ENCODE measurements around the gene FAM81B.
"Not testable (repeated sequence)": the region's sequence is repeated elsewhere in the genome, so short reads cannot be mapped to it uniquely, and the experiment has no call there.

Gene FAM81B

GRCh38 chr5:95358848-95359247 lies 32.3 kb upstream of the FAM81B start:
- Histone ChIP-seq H3K4me3 (ENCODE audit: insufficient read depth, low read length, poor library complexity, severe bottlenecking) (no peak overlapping the region), H3K9ac (ENCODE audit: low read length) (no peak overlapping the region), H3K36me3 (ENCODE audit: low read length) (no peaks in the 10 kb centered on the region), H2AFZ (ENCODE audit: low read depth, low read length, severe bottlenecking) (no peak overlapping the region), H4K20me1 (ENCODE audit: low read depth, low read length) (no peaks in the 10 kb centered on the region), H3K79me2 (ENCODE audit: insufficient read depth, low read length) (no peaks in the 10 kb centered on the region), H3K9me3 (ENCODE audit: insufficient read depth, low read length) (no peaks in the 10 kb centered on the region), H3K4me2 (ENCODE audit: low read depth, low read length, poor library complexity, severe bottlenecking) (no peak overlapping the region), H3K27me3 (ENCODE audit: low read length) (no peaks in the 10 kb centered on the region), H3K27ac (ENCODE audit: low read depth, low read length) (no peak overlapping the region), H3K9me2 (replicated peaks; ENCODE audit: insufficient read depth, low read length) (no peaks in the 10 kb centered on the region), H3F3A (ENCODE audit: insufficient read depth) (no peaks in the 10 kb centered on the region)
- TF ChIP-seq EZH2phosphoT487 (conservative IDR thresholded peaks at IDR 0.05; ENCODE audit: low read length) (no peak), CTCF (IDR thresholded peaks at IDR 0.05; ENCODE audit: insufficient read depth, low read length, poor library complexity, severe bottlenecking) (no peak)

DNA sequence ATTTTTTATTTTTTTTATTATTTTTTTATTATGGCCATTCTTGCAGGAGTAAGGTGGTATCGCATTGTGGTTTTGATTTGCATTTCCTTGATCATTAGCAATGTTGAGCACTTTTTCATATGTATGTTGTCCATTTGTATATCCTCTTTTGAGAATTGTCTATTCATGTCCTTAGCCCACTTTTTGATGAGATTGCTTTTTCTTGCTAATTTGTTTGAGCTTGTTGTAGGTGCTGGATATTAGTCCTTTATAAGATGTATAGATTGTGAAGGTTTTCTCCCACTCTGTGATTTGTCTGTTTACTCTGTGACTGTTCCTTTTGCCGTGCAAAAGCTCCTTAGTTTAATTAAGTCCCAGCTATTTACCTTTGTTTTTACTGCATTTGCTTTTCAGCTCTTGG lies 30.5 kb upstream of the FAM81B start:
- not testable (repeated sequence) for H3K4me3 ChIP-seq (ENCODE audit: insufficient read depth, low read length, poor library complexity, severe bottlenecking); H3K4me2 ChIP-seq (ENCODE audit: low read depth, low read length, poor library complexity, severe bottlenecking); H3K9ac ChIP-seq (ENCODE audit: low read length); H4K20me1 ChIP-seq (ENCODE audit: low read depth, low read length); H3K9me2 ChIP-seq (replicated peaks; ENCODE audit: insufficient read depth, low read length); H3K79me2 ChIP-seq (ENCODE audit: insufficient read depth, low read length); H3K9me3 ChIP-seq (ENCODE audit: insufficient read depth, low read length); H3K36me3 ChIP-seq (ENCODE audit: low read length); H3K27me3 ChIP-seq (ENCODE audit: low read length); H3F3A ChIP-seq (ENCODE audit: insufficient read depth); H3K27ac ChIP-seq (ENCODE audit: low read depth, low read length); H2AFZ ChIP-seq (ENCODE audit: low read depth, low read length, severe bottlenecking)

DNA sequence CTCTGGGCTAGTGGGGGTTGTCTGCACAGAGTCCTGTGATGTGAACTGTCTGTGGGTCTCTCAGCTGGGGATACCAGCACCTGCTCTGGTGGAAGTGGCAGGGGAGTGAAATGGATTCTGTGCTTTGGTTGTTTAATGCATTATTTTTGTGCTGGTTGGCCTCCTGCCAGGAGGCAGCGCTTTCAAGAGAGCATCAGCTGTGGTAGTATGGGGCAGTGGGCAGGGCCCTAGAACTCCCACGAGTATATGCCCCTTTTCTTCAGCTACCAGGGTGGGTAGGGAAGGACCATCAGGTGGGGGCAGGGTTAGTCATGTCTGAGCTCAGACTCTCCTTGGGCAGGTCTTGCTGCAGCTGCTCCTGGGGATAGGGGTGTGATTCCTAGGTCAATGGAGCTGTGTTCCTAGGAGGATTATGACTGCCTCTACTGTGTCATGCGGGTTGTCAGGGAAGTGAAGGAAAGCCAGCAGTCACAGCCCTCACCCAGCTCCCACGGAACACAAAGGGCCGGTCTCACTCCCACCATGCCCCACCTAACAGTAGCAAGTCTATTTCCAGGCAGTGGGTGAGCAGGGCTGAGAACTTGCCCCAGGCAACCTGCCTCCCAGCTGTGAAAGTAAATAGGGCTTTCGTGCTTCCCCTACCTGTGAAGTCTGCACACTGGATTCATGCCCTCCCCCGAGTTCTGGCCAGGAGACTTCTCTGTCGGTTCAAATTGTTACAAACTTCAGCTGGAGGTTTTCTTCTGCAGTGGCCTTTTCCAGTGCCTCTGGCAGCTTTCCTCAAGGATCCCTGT lies 25.7 kb upstream of the FAM81B start:
- TF ChIP-seq CTCF (IDR thresholded peaks at IDR 0.05; ENCODE audit: insufficient read depth, low read length, poor library complexity, severe bottlenecking) (no peak), EZH2phosphoT487 (conservative IDR thresholded peaks at IDR 0.05; ENCODE audit: low read length) (no peak)
- Histone ChIP-seq H4K20me1 (ENCODE audit: low read depth, low read length) (no peaks in the 10 kb centered on the region), H3K9me2 (replicated peaks; ENCODE audit: insufficient read depth, low read length) (no peaks in the 10 kb centered on the region), H2AFZ (ENCODE audit: low read depth, low read length, severe bottlenecking) (no peak overlapping the region), H3K4me2 (ENCODE audit: low read depth, low read length, poor library complexity, severe bottlenecking) (no peak overlapping the region), H3K9ac (ENCODE audit: low read length) (no peak overlapping the region), H3K27ac (ENCODE audit: low read depth, low read length) (no peak overlapping the region), H3K9me3 (ENCODE audit: insufficient read depth, low read length) (no peaks in the 10 kb centered on the region), H3K4me3 (ENCODE audit: insufficient read depth, low read length, poor library complexity, severe bottlenecking) (no peak overlapping the region), H3K36me3 (ENCODE audit: low read length) (no peaks in the 10 kb centered on the region), H3K27me3 (ENCODE audit: low read length) (peaks cover 3% of the 10 kb centered on the region; the same call in 1 of the 2 replicates), H3K79me2 (ENCODE audit: insufficient read depth, low read length) (no peaks in the 10 kb centered on the region), H3F3A (ENCODE audit: insufficient read depth) (no peaks in the 10 kb centered on the region)

DNA sequence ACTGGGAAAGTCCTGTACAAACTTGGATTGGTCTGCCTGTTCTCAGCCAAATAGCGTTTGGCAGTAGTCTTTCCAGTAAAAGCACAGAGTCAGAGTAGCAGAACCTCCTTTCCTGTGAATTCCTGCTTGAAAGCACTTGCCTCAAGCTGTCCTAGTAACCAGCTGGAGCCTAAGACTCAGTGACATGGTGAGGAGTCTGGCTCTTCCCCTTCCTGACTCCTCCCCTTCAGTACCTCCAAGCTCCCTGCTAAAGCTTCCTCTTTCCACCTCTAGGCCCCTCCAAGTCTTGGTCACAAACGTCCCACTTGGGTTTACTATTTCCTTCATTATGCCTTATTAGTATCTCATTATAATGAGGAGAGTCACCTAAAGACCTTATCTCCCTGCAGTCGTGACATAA lies 21.4 kb upstream of the FAM81B start:
- no peak overlapping the region for H3K4me3 ChIP-seq (ENCODE audit: insufficient read depth, low read length, poor library complexity, severe bottlenecking)
- no peak overlapping the region for H3K4me2 ChIP-seq (ENCODE audit: low read depth, low read length, poor library complexity, severe bottlenecking)
- no peaks in the 10 kb centered on the region for H4K20me1 ChIP-seq (ENCODE audit: low read depth, low read length)
- H3F3A ChIP-seq (ENCODE audit: insufficient read depth) = no peaks in the 10 kb centered on the region
- no peak overlapping the region for H3K27ac ChIP-seq (ENCODE audit: low read depth, low read length)
- H3K36me3 ChIP-seq (ENCODE audit: low read length) = no peaks in the 10 kb centered on the region
- no peaks in the 10 kb centered on the region for H3K9me2 ChIP-seq (replicated peaks; ENCODE audit: insufficient read depth, low read length)
- H3K27me3 ChIP-seq (ENCODE audit: low read length) = peaks cover 3% of the 10 kb centered on the region; the same call in 1 of the 2 replicates
- no peak overlapping the region for H2AFZ ChIP-seq (ENCODE audit: low read depth, low read length, severe bottlenecking)
- H3K9ac ChIP-seq (ENCODE audit: low read length) = no peak overlapping the region
- no peaks in the 10 kb centered on the region for H3K9me3 ChIP-seq (ENCODE audit: insufficient read depth, low read length)
- TF ChIP-seq EZH2phosphoT487 (conservative IDR thresholded peaks at IDR 0.05; ENCODE audit: low read length) = no peak
- no peak for TF ChIP-seq CTCF (IDR thresholded peaks at IDR 0.05; ENCODE audit: insufficient read depth, low read length, poor library complexity, severe bottlenecking)
- H3K79me2 ChIP-seq (ENCODE audit: insufficient read depth, low read length) = no peaks in the 10 kb centered on the region
